ENCODE measurements around the gene YBEY.
"Not testable (repeated sequence)": the region's sequence is repeated elsewhere in the genome, so short reads cannot be mapped to it uniquely, and the experiment has no call there.

Gene YBEY

DNA sequence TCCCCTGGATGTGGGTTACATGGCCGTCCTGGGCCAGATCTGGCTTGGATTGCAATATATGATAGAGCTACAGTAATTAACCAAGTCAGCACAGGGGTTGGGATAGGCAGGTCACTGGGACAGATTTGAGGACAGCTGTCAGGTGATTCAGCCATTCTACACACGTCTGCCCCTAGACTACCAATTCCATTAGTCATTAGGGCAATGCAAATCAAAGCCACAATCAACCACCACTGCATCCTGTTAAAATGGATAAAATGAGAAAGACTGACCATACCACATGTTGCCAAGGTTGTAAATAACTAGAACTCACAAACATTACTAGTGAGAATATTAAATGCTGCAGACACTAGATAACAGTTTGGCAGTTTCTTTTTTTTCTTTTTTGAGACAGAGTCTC, 21.5 kb downstream of the YBEY start:
- no peak for DNase-seq

DNA sequence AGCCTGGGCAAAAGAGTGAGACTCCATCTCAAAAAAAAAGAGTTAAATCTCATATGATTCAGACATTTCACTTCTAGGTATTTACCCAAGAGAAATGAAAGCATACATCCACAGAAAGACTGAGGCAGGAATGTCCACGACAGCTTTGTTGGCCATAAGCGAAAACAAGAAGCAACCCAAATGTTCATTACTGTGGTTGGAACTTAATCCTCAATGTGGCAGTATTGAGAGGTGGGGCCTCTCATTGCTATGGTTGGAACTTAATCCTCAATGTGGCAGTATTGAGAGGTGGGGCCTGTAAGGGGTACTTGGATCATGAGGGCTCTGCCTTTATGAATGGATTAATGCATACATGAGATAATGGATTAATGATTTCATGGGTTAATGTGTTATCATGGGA, 22.3 kb downstream of the YBEY start:
- DNase-seq, result peak; percentile 43

DNA sequence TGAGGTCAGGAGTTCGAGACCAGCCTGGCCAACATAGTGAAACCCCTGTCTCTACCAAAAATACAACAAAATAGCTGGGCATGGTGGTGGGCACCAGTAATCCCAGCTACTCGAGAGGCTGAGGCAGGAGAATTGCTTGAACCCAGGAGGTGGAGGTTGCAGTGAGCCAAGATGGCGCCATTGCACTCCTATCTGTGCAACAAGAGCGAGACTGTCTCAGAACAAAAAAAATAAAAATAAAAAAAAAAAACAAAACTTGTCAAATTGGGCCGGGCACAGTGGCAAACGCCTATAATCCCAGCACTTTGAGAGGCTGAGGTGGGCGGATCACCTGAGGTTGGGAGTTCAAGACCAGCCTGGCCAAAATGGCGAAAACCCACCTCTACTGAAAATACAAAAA, 24.1 kb downstream of the YBEY start:
- DNase-seq, result not testable (repeated sequence)

- no peak for DNase-seq
Measured at GRCh38 chr21:46311568-46311967, 25.4 kb downstream of the YBEY start.

GRCh38 chr21:46312949-46313348, 26.8 kb downstream of the YBEY start:
- no peak for DNase-seq

- DNase-seq, result no peak
Measured at GRCh38 chr21:46314441-46315020, 28.4 kb downstream of the YBEY start.

- DNase-seq, result no peak
Measured at GRCh38 chr21:46316708-46317324, 30.7 kb downstream of the YBEY start.

DNA sequence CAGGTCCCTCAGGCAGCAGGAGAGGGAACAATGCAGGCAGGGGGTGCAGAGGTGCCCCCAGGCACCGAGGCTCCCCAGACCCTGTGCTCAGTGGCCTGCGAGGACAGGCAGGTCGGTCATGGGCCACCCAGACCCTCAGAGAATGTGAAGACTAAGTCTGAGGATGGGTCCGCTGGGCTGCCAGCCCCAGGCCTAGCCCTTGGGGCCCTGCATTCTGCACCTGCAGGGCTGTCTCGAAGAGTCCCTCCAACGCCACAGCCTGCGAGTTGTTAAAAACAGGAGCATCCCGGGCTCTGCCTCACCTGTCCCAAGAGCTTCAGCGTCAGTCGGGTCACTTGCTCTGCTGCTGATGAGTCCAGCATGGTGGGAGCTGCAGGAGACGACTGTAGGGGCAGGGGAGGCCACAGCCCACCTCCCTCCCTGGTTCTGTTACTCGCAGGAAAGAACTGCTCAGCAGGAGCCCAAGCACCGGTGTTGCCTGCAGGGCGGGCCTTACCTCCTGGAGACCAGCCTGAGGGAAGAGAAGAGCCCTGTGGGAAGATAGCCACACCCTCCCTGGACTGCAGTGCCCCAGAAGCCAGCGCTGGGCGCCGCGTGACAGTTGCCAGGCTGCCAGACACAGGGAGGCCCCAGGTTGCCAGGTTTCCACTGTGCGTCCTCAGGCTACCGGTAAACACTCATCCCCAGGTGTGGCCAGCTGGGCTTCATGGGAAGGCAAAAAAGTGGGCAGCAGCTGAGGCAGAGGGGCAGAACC, 31.7 kb downstream of the YBEY start:
- DNase-seq, result no peak

GRCh38 chr21:46318464-46318845, 32.3 kb downstream of the YBEY start:
- DNase-seq, result no peak

DNA sequence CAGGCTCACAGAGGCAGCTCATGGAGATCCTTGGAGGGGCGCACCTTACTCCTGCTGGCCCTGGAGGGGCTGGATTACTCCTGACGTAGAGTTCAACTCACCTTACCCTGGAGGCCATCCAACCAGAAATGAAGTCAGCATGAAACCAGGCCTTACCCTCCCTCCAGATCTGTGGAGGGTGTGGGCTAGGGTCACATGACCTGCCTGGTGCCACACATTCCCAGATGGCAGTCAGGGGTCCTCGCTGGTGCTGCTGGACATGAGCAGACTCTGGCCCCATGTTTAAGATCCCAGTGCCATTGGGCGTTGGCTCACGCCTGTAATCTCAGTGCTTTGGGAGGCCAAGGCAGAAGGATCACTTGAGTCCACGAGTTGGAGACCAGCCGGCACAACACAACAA, 33.0 kb downstream of the YBEY start:
- no peak for DNase-seq

- no peak for DNase-seq
Measured at GRCh38 chr21:46320331-46320801, 34.2 kb downstream of the YBEY start.

GRCh38 chr21:46322351-46323226, 36.4 kb downstream of the YBEY start:
- peak; percentile 23 for DNase-seq

DNA sequence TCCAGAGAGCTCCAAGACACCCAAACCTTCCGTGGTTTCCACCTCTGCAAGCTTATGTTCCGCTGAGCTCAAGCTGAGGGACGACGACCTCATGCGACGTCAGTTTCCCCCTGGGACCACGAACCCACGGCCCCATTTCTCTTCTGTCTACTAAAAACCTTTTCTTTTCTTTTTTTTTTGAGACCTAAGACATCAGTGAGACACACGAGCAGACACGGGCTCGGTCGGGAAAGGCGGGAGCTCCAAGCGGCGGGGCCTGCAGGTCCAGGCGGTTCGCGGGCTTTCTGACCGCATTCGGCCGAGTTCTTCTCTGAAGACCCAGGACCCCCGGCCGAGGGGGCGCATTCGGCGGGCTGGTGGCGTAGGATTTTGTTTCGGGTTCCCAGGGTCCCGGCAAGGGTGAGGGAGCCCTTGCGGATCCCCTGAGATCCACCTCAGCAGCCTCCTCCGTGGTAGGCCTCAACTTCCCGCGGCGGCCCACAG, 37.1 kb downstream of the YBEY start:
- DNase-seq, result no peak

DNA sequence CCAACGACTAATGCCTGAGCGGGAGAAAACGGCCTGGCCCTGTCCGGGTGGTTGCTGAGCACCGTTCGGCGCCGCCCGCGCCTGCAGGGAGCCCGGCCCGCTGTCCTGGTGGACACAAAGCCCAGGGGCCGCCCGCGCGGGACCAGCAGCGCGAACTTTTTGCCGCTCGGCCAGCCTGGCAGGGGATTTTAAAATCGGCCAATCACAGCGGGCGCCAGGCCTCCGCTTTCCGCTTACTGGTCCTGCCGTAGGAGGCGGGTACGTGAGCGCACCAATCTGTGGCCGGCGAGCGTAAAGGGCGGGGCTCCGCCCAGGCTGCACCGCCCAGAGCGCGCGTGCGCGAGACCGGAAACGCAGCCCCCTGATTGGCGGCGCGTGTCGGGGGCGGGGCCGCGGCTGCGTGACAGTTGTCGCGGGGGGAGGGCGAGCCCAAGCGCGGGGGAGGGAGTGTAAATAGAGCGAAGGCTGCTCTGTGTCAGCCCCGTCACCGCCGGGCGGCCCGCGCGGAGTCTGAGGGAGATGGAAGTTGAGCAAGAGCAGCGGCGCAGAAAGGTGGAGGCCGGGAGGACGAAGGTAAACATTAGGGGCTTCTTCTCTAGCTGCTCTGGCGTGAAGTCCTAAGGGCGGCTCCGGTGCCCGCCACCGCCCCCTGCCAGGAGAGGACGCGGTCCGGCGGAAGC, 37.7 kb downstream of the YBEY start, which contains the start of the genes C21orf58 and PCNT:
TSS of gene C21orf58 (minus strand) at position 161 of the 680 bp plus-strand sequence. CDS start 1,132 bp downstream, outside the sequence.
TSS of gene PCNT (plus strand) at position 447 of the 680 bp plus-strand sequence. CDS start at position 520, 73 bp downstream.
- peak; percentile 97 for DNase-seq

GRCh38 chr21:46324390-46325072, 38.4 kb downstream of the YBEY start:
- peak; percentile 63 for DNase-seq

- DNase-seq, result peak; percentile 6
Measured at GRCh38 chr21:46325073-46325912, 39.2 kb downstream of the YBEY start.

GRCh38 chr21:46326110-46326703, 40.1 kb downstream of the YBEY start:
- DNase-seq, result no peak

GRCh38 chr21:46327711-46328110, 41.6 kb downstream of the YBEY start:
- no peak for DNase-seq

DNA sequence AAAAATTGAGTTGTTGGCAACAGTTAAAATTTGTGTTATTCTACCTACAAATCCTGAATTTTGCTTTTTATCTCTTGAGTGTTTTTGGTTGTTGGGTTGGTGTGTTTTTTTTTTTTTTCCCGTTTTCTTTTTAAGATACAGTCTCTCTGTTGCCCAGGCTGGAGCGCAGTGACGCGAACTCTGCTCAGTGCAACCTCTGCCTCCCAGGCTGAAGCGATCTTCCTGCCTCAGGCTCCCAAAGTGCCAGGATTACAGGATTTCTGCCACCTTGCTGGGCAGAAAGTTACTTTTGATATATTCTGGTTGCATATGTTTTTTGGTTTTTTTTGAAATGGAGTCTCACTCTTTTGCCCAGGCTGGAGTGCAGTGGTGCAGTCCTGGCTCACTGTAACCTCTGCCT, 42.0 kb downstream of the YBEY start:
- no peak for DNase-seq

DNA sequence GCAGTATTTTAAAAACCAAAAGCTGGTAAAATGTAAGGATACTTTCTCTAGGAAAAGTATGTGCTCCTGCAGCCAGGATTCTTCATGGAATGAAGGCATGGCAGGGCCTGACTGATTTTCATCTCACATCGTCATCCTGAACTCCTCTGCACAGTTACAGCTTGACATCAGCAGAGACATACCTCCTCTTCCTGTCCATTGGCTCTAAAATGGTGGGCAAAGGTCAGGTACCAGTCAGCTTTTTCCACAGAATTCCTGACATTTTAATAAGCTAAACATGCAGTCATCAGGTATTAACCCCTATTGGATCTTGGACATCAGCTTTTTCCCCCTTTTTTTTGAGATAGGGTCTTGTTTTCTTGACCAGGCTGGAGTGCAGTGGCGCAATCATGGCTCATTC, 43.7 kb downstream of the YBEY start:
- DNase-seq, result no peak

Data from MV-4-11 (cell line).